Panc1 (cell line): Measurements from ENCODE around the gene RAPGEF5.

Source experiments
- CTCF ChIP-seq: fragments of 450-650 bp; IDR thresholded peaks from 2 replicates; pipeline ENCODE4 v1.5.1; 2017; ENCODE audit warnings: mild to moderate bottlenecking
- POLR2AphosphoS5 ChIP-seq: IDR thresholded peaks from 2 replicates; pipeline ENCODE4 v1.6.1; 2012; ENCODE audit warnings: mild to moderate bottlenecking, low read depth, low read length, moderate library complexity
- REST ChIP-seq, 2 experiments: IDR thresholded peaks; 2 replicates each; pipeline ENCODE4 v1.6.1; 2011 to 2012; ENCODE audit warnings: low read depth in 2 of 2, control low read depth in 1 of 2, low read length in 1 of 2, mild to moderate bottlenecking in 1 of 2, moderate library complexity in 1 of 2; ENCODE audit not compliant: insufficient read depth in 1 of 2
- TCF7L2 ChIP-seq: IDR thresholded peaks from 2 replicates; pipeline ENCODE4 v1.6.1; 2011; ENCODE audit warnings: mild to moderate bottlenecking, low read depth, low read length, inconsistent platforms

DNA sequence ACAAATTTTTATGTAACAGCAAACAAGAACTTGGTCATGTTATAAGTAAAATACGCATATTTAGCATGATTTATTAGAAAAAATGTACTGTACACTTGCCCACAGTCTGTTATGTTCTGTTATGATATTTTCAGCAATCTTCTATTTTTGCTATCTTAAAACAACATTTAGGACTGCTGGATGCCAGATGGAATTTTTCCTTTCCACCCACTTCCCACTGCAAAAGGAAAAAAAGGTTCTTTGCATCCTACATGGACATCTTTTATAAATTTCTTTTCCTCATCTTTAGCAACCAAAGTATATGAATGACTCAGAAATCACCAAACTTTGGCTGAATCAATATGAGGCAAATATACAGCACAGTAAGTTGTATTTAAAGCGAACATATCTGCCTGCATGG lies 146.0 kb downstream of the RAPGEF5 start:
- TF ChIP-seq CTCF (no peak), POLR2AphosphoS5 (no peak), TCF7L2 (no peak), REST (IDR thresholded peaks at IDR 0.05; ENCODE audit: insufficient read depth in 1 of 2, low read depth in 2 of 2, low read length in 1 of 2) (no peak)
